Left renal cortex interstitium (tissue), 4 donors: ENCODE data around the gene SHOX. TPM values are rescaled to one million over a fixed set of nuclear protein-coding genes. Genes with fewer than 3 reads are reported as not detected.
"Not testable (repeated sequence)": the region's sequence is repeated elsewhere in the genome, so short reads cannot be mapped to it uniquely, and the experiment has no call there.

ENCODE experiments used
- DNase-seq, 4 donors: peaks; one replicate each; pipeline ENCODE4 v3.0.0-alpha.2; 2013; ENCODE audit warnings: low read depth in 4 of 4, low spot score in 2 of 4, missing footprints in 1 of 4
- polyA plus RNA-seq, 4 donors: library from polyadenylated mRNA; unstranded; fragments of 120-200 nt; gene quantifications; one replicate each; pipeline ENCODE4 v1.2.1, GENCODE V29; 2013; ENCODE audit not compliant: insufficient read length in 4 of 4

The SHOX gene
- polyA plus RNA-seq, 4 donors, result 0.04 to 0.17 (median 0.08) TPM

GRCh38 chrX:621705-622503, 8.7 kb upstream of the SHOX start:
- DNase-seq, result no peak

GRCh38 chrX:622802-623201, 7.8 kb upstream of the SHOX start:
- not testable (repeated sequence) for DNase-seq

DNA sequence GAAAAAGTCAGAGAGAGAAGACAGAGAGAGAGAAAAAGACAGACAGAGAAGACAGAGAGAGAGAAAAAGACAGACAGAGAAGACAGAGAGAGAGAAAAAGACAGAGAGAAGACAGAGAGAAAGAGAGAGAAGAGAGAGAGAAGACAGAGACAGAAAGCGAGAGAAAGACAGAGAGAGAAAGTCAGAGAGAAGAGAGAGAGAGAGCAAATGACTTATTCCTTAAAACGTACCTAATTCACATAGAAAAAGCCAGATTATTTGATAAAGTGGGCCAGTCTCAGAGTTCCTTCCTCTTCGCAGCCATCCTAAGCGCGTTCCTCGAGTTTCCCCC, 7.4 kb upstream of the SHOX start:
- no peak for DNase-seq

- DNase-seq, result no peak
Measured at GRCh38 chrX:623599-624315, 6.8 kb upstream of the SHOX start.

- DNase-seq, result no peak
Measured at GRCh38 chrX:625137-625691, 5.4 kb upstream of the SHOX start.

- DNase-seq, result not testable (repeated sequence)
Measured at GRCh38 chrX:626047-626446, 4.5 kb upstream of the SHOX start.

DNA sequence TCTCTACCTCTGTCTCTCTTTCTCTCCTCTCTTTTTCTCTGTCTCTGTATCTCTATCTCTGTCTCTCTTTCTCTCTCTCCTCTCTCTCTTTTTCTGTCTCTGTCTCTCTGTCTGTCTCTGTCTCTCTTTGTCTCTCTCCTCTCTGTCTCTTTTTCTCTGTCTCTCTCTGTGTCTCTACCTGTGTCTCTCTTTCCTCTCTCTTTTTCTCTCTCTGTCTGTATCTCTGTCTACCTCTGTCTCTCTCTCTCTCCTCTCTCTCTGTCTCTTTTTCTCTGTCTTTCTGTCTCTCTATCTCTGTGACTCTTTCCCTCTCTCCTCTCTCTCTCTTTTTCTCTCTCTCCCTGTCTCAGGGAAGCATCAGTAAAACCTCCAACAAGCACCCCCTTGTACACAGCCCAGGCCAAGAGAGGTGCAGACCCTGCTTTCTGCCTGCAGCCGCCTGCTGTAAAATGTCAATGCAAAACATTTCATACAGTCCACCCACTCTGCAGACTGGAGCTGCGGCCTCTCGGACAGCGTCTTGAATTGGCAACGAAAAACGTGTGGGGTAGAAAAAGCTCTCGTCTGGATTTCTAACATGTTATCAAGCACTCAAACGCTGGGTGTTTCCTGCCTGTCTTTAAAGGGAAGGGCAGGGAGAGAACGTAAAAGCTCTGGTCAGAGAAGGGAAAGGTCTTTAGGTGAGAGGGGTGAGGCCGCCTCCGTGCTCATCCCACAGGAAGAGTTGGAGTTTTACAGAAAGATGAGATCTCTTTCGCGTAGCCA, 3.7 kb upstream of the SHOX start:
- no peak for DNase-seq

- no peak for DNase-seq
Measured at GRCh38 chrX:627510-627981, 3.0 kb upstream of the SHOX start.

DNA sequence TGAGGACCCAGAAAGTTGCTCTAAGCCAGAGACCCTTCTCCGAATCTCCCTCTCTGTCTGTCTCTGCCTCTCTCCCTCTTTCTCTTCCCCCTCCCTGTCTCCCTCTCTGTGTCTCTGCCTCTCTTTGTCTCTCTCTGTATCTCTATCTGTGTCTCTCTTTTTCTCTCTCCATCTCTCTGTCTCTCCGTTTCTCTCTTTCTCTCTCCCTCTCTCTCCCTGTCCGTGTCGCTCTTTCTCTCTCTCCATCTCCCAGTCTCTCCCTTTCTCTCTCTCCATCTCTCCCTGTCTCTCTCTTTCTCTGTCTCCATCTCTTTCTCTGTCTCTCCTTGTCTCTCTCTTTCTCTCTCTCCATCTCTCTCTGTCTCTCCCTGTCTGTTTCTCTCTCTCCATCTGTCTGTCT, 2.6 kb upstream of the SHOX start:
- no peak for DNase-seq

GRCh38 chrX:629230-630006, 1.2 kb upstream of the SHOX start:
- no peak for DNase-seq

DNA sequence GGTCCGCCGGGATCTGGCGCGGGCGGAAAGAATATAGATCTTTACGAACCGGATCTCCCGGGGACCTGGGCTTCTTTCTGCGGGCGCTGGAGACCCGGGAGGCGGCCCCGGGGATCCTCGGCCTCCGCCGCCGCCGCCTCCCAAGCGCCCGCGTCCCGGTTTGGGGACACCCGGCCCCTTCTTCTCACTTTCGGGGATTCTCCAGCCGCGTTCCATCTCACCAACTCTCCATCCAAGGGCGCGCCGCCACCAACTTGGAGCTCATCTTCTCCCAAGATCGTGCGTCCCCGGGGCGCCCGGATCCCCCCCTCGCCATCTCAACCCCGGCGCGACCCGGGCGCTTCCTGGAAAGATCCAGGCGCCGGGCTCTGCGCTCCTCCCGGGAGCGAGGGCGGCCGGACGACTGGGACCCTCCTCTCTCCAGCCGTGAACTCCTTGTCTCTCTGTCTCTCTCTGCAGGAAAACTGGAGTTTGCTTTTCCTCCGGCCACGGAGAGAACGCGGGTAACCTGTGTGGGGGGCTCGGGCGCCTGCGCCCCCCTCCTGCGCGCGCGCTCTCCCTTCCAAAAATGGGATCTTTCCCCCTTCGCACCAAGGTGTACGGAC, 482 bp upstream of the SHOX start:
- no peak for DNase-seq

GRCh38 chrX:631802-632365, 1.3 kb downstream of the SHOX start:
- DNase-seq, result no peak

DNA sequence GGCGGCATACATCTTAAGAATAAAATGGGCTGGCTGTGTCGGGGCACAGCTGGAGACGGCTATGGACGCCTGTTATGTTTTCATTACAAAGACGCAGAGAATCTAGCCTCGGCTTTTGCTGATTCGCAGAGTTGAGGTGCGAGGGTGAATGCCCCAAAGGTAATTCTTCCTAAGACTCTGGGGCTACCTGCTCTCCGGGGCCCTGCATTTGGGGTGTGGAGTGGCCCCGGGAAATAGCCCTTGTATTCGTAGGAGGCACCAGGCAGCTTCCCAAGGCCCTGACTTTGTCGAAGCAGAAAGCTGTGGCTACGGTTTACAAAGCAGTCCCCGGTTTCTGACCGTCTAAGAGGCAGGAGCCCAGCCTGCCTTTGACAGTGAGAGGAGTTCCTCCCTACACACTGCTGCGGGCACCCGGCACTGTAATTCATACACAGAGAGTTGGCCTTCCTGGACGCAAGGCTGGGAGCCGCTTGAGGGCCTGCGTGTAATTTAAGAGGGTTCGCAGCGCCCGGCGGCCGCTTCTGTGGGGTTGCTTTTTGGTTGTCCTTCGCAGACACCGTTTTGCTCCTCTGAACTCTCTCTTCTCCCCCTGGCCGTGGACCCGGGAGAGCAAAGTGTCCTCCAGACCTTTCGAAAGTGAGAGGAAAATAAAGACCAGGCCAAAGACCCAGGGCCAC, 1.9 kb downstream of the SHOX start:
- DNase-seq, result no peak

DNA sequence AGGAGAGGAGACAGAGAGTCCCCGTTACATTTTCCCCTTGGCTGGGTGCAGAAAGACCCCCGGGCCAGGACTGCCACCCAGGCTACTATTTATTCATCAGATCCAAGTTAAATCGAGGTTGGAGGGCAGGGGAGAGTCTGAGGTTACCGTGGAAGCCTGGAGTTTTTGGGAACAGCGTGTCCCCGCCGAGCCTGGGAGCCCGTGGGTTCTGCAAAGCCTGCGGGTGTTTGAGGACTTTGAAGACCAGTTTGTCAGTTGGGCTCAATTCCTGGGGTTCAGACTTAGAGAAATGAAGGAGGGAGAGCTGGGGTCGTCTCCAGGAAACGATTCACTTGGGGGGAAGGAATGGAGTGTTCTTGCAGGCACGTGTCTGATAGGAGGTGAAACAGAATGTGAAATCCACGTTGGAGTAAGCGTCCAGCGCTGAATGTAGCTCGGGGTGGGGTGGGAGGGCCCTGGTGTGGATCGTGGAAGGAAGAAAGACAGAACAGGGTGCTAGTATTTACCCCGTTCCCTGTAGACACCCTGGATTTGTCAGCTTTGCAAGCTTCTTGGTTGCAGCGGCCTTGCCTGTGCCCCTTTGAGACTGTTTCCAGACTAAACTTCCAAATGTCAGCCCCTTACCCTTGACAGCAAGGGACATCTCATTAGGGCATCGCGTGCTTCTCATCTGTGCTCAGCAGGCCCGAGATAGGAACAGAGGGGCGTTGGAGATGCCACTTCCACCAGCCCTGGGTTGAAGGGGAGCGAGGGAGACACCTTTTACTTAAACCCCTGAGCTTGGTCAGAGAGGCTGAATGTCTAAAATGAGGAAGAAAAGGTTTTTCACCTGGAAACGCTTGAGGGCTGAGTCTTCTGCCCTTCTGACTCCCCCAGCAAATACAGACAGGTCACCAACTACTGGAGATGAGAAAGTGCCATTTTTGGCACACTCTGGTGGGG, 2.7 kb downstream of the SHOX start:
- no peak for DNase-seq

- no peak for DNase-seq
Measured at GRCh38 chrX:633985-634958, 3.7 kb downstream of the SHOX start.

DNA sequence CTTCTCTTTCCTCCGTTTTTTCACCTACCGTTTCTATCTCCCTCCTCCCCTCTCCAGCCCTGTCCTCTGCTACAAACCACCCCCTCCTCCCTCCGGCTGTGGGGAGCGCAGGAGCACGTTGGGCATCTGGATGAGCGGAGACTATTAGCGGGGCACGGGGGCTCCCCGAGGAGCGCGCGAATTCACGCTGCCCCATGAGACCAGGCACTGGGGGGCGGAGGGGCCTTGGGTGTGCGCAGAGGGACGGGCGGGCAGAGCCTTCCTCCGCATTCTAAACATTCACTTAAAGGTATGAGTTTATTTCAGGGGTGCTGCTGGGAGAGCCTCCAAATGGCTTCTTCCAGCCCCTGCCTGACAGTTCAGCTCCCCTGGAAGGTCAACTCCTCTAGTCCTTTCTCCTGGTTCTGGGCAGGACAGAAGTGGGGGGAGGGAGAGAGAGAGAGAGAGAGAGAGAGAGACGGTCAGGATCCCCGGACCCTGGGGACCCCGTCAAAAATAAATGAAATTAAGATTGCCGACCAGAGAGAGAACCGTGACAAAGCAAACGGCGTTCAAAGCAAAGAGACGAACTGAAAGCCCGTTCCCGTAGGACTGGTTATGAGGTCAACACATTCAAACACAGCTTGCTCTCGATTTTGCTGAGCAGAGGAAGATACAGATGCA, 5.0 kb downstream of the SHOX start:
- DNase-seq, result no peak
